SK-N-SH (cell line): Measurements from ENCODE around the gene SLC34A1. TPM values are rescaled to one million over a fixed set of nuclear protein-coding genes. Genes with fewer than 3 reads are reported as not detected.

Experiments used
- CTCF ChIA-PET: fragments of 300-600, 350-600 bp; formaldehyde crosslinking; extraction: SDS; loops from one replicate; lab custom pipeline; 2021; lab: Yijun Ruan, JAX
- POLR2A ChIA-PET: fragments of 350-600 bp; sonication (Branson Sonifier 250); formaldehyde crosslinking; extraction: SDS; loops from one replicate; lab custom pipeline; 2020; ENCODE audit warnings: antibody characterized with exemption, inconsistent platforms; lab: Yijun Ruan, JAX
- DNase-seq: peaks from one replicate; pipeline ENCODE4 v3.0.0; 2012
- H2AFZ ChIP-seq: fragments of 200-600 bp; sonication (generic); 2 replicates; pipeline ENCODE4 v1.8.1; 2016; ENCODE audit warnings: antibody characterized with exemption, mild to moderate bottlenecking, low read depth
- H3F3A ChIP-seq: fragments of 200-600 bp; sonication (generic); replicated peaks from 2 replicates; pipeline ENCODE3; 2016; ENCODE audit warnings: antibody characterized with exemption, mild to moderate bottlenecking; ENCODE audit not compliant: insufficient read depth
- H3K27ac ChIP-seq, 2 experiments: fragments of 200-500 bp in 1 of 2; fragments of 200-600 bp in 1 of 2; sonication (Bioruptor generic) in 1 of 2; sonication (generic), shearing (Covaris generic) in 1 of 2; 2 replicates each; pipeline versions ENCODE4 v1.5.1 to v1.6.1; 2014 to 2016; ENCODE audit warnings: low read depth in 2 of 2, inconsistent platforms in 1 of 2, low read length in 1 of 2, mild to moderate bottlenecking in 1 of 2, mixed read lengths in 1 of 2
- H3K27me3 ChIP-seq: fragments of 200-600 bp; sonication (generic), shearing (Covaris generic); 2 replicates; pipeline ENCODE4 v1.6.1; 2016; ENCODE audit warnings: mixed run types; ENCODE audit not compliant: insufficient read depth
- H3K36me3 ChIP-seq, 2 experiments: fragments of 200-500 bp in 1 of 2; fragments of 200-600 bp in 1 of 2; sonication (Bioruptor generic) in 1 of 2; sonication (generic) in 1 of 2; replicated peaks in 1 of 2; 2 replicates each; pipeline versions ENCODE3 to v1.5.1; 2014 to 2016; ENCODE audit warnings: low read length in 1 of 2, mild to moderate bottlenecking in 1 of 2; ENCODE audit not compliant: insufficient read depth in 2 of 2, control insufficient read depth in 1 of 2
- H3K4me1 ChIP-seq, 2 experiments: fragments of 200-500 bp in 1 of 2; fragments of 200-600 bp in 1 of 2; sonication (Bioruptor generic) in 1 of 2; sonication (generic), shearing (Covaris generic) in 1 of 2; 2 replicates each; pipeline versions ENCODE4 v1.5.1 to v1.6.1; 2014 to 2016; ENCODE audit warnings: low read depth in 1 of 2, low read length in 1 of 2, mixed run types in 1 of 2; ENCODE audit not compliant: insufficient read depth in 2 of 2, control insufficient read depth in 1 of 2
- H3K4me2 ChIP-seq: fragments of 200-600 bp; sonication (generic), shearing (Covaris generic); 2 replicates; pipeline ENCODE4 v1.6.1; 2017; ENCODE audit warnings: mixed run types
- H3K4me3 ChIP-seq, 2 experiments: fragments of 200-500 bp in 1 of 2; fragments of 200-600 bp in 1 of 2; sonication (Bioruptor generic) in 1 of 2; sonication (generic), shearing (Covaris generic) in 1 of 2; 2 replicates each; pipeline versions ENCODE4 v1.5.1 to v1.8.1; 2014 to 2016; ENCODE audit warnings: low read depth in 2 of 2, inconsistent platforms in 1 of 2, low read length in 1 of 2, mild to moderate bottlenecking in 1 of 2, mixed read lengths in 1 of 2, moderate library complexity in 1 of 2
- H3K79me2 ChIP-seq: fragments of 200-600 bp; sonication (generic); 2 replicates; pipeline ENCODE4 v1.8.1; 2017; ENCODE audit warnings: mild to moderate bottlenecking; ENCODE audit not compliant: insufficient read depth
- H3K9ac ChIP-seq: fragments of 200-600 bp; sonication (generic); 2 replicates; pipeline ENCODE4 v1.6.1; 2017; ENCODE audit warnings: mixed run types
- H3K9me2 ChIP-seq: fragments of 200-600 bp; sonication (generic); 2 replicates; pipeline ENCODE4 v1.6.1; 2017; ENCODE audit warnings: mixed run types
- H3K9me3 ChIP-seq: fragments of 200-600 bp; sonication (generic); 2 replicates; pipeline ENCODE4 v1.6.1; 2017; ENCODE audit warnings: mixed run types, mild to moderate bottlenecking, moderate library complexity
- H4K20me1 ChIP-seq: fragments of 200-600 bp; sonication (generic); 2 replicates; pipeline ENCODE4 v1.6.1; 2017; ENCODE audit warnings: mild to moderate bottlenecking, mixed run types; ENCODE audit not compliant: insufficient read depth
- GABPA ChIP-seq: IDR thresholded peaks from 2 replicates; pipeline ENCODE4 v1.4.0; 2012; ENCODE audit warnings: low read depth, mild to moderate bottlenecking
- NRF1 ChIP-seq: IDR thresholded peaks from 2 replicates; pipeline ENCODE4 v1.6.1; 2012; ENCODE audit warnings: low read depth, mild to moderate bottlenecking, low read length
- RFX5 ChIP-seq: IDR thresholded peaks from 2 replicates; pipeline ENCODE4 v1.6.1; 2012; ENCODE audit warnings: mild to moderate bottlenecking, improper control_type of control experiment, low read length
- RXRA ChIP-seq: IDR thresholded peaks from 2 replicates; pipeline ENCODE4 v1.4.0; 2012; ENCODE audit warnings: low read depth, mild to moderate bottlenecking, borderline replicate concordance
- SIN3A ChIP-seq: IDR thresholded peaks from 2 replicates; pipeline ENCODE4 v1.6.1; 2012; ENCODE audit warnings: low read depth, mild to moderate bottlenecking, low read length, moderate library complexity, borderline replicate concordance
- SMC3 ChIP-seq: IDR thresholded peaks from 2 replicates; pipeline ENCODE4 v1.6.1; 2012; ENCODE audit warnings: low read depth, low read length, improper control_type of control experiment
- TAF1 ChIP-seq: IDR thresholded peaks from 2 replicates; pipeline ENCODE4 v1.6.1; 2012; ENCODE audit warnings: low read depth, mild to moderate bottlenecking, low read length, moderate library complexity, borderline replicate concordance
- YY1 ChIP-seq: IDR thresholded peaks from 2 replicates; pipeline ENCODE4 v1.4.0; 2012; ENCODE audit warnings: low read depth, mild to moderate bottlenecking
- WGBS: methylation state at CpG from one replicate; pipeline ENCODE4 v1.1.6; 2017; ENCODE audit warnings: low lambda C conversion rate; 5-methylcytosine and 5-hydroxymethylcytosine counted together
- polyA plus RNA-seq, 3 experiments: library from polyadenylated mRNA; depleted of rRNA; stranded (reverse); fragments of >200 nt; gene quantifications; 2 replicates each; pipeline ENCODE4 v1.2.3, GENCODE V29; 2012
- TF ChIP-seq, protein P1 (sequence below): fragments of 150-350 bp; IDR thresholded peaks from 2 replicates; pipeline ENCODE4 v1.6.1; 2016; ENCODE audit warnings: mild to moderate bottlenecking, low read depth, low read length
- TF ChIP-seq, protein P2 (sequence below): IDR thresholded peaks from 2 replicates; pipeline ENCODE4 v1.6.1; 2012; ENCODE audit warnings: mild to moderate bottlenecking, low read depth, low read length, moderate library complexity

SLC34A1 gene
- polyA plus RNA-seq, 1 of the 3 experiments (the other 2 are of a cell fraction) = 0.03 TPM

DNA sequence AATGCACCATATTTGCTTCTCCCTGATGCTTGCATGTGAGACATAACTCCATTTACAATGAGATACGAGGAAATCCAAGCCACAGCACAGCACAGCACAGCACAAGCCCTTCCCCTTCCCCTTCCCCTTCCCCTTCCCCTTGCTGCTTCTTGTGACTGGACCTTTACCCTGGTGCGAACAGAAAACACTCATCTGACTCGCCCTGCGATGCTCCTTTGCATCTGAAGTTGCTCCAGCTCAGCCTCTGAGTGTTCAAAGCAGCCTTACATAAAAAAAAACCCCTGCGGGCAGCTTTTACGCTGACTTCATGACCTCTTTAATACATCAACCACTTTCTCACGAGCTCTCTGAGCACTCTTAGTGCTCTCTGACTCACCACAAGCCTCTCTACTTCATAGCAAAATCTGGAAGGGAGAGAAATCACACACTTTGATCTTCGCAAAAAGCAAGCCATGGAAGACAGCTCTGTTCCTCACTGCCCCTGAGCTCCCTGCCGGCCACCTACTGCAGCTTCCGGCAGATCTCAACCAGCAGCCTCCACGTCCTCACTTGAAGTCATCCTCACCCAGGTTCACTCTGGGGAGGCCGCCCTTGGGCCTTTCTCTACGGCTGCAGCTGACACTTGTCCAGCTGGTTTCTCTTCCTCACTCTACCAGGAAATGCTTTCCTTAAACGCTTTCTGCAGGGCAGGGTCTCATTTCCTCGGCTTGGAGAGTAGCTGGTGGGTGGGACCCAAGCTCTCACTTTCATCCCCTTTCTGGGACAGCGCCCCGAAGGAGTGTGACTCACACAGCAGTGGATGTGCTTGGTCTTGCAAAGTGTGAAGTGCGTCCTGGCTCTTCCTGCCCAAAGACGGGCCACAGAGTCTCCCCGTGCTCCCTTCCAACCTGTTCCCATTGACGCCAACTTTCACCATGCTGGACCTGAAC lies 5.3 kb downstream of the SLC34A1 start:
- Histone ChIP-seq H3K4me3 (no peak overlapping the region), H3K27me3 (no peaks in the 10 kb centered on the region), H3K79me2 (no peaks in the 10 kb centered on the region), H3K36me3 (no peaks in the 10 kb centered on the region), H3K4me2 (no peak overlapping the region), H3K4me1 (peaks cover 0 to 3% of the 10 kb centered on the region in 2 experiments; a peak in 1 of 4 replicates), H2AFZ (no peak overlapping the region), H3K27ac (no peak overlapping the region), H4K20me1 (no peaks in the 10 kb centered on the region), H3F3A (peaks cover 5% of the 10 kb centered on the region), H3K9me2 (no peaks in the 10 kb centered on the region), H3K9ac (no peak overlapping the region), H3K9me3 (no peaks in the 10 kb centered on the region)
- ChIA-PET CTCF (interaction anchor here (0.7 to 14.2 kb wide), 29 partner anchors 9 to 318 kb away, joined by 3 to 318 read pairs (median 4); partner anchors contain the start of genes F12, LMAN2, MXD3 and PDLIM7), POLR2A (interaction anchor here (3.6 kb wide), 1 partner anchor 64 kb away, joined by 22 read pairs; no protein-coding TSS in a partner anchor)
- no peak for DNase-seq
- WGBS = 71% methylated on average over 17 of the region's 21 CpGs
- TF ChIP-seq RXRA (no peak), NRF1 (no peak), RFX5 (no peak), SIN3A (no peak), TAF1 (no peak), SMC3 (no peak), GABPA (no peak), YY1 (no peak)
- TF ChIP-seq, protein P1, sequence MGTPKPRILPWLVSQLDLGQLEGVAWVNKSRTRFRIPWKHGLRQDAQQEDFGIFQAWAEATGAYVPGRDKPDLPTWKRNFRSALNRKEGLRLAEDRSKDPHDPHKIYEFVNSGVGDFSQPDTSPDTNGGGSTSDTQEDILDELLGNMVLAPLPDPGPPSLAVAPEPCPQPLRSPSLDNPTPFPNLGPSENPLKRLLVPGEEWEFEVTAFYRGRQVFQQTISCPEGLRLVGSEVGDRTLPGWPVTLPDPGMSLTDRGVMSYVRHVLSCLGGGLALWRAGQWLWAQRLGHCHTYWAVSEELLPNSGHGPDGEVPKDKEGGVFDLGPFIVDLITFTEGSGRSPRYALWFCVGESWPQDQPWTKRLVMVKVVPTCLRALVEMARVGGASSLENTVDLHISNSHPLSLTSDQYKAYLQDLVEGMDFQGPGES = no peak
- TF ChIP-seq, protein P2, sequence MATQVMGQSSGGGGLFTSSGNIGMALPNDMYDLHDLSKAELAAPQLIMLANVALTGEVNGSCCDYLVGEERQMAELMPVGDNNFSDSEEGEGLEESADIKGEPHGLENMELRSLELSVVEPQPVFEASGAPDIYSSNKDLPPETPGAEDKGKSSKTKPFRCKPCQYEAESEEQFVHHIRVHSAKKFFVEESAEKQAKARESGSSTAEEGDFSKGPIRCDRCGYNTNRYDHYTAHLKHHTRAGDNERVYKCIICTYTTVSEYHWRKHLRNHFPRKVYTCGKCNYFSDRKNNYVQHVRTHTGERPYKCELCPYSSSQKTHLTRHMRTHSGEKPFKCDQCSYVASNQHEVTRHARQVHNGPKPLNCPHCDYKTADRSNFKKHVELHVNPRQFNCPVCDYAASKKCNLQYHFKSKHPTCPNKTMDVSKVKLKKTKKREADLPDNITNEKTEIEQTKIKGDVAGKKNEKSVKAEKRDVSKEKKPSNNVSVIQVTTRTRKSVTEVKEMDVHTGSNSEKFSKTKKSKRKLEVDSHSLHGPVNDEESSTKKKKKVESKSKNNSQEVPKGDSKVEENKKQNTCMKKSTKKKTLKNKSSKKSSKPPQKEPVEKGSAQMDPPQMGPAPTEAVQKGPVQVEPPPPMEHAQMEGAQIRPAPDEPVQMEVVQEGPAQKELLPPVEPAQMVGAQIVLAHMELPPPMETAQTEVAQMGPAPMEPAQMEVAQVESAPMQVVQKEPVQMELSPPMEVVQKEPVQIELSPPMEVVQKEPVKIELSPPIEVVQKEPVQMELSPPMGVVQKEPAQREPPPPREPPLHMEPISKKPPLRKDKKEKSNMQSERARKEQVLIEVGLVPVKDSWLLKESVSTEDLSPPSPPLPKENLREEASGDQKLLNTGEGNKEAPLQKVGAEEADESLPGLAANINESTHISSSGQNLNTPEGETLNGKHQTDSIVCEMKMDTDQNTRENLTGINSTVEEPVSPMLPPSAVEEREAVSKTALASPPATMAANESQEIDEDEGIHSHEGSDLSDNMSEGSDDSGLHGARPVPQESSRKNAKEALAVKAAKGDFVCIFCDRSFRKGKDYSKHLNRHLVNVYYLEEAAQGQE = no peak
